H9 (cell line): ENCODE data around the gene PLAC9. TPM values are rescaled to one million over a fixed set of nuclear protein-coding genes. Genes with fewer than 3 reads are reported as not detected.
A peak's percentile ranks its signal among the peaks of the same experiment; 100 is the strongest.

ENCODE experiments used
- DNase-seq: peaks from one replicate; pipeline ENCODE4 v3.0.0-alpha.2; 2017
- H2AFZ ChIP-seq: one replicate; pipeline ENCODE4 v1.6.1; 2013; ENCODE audit warnings: mild to moderate bottlenecking, low read length, control low read depth, moderate library complexity
- H2AK5ac ChIP-seq: 2 replicates; pipeline ENCODE4 v1.6.1; 2013; ENCODE audit warnings: low read length, control low read depth, mixed read lengths; ENCODE audit not compliant: insufficient read length
- H2BK120ac ChIP-seq: one replicate; pipeline ENCODE4 v1.6.1; 2013; ENCODE audit warnings: low read depth, mild to moderate bottlenecking, low read length, control low read depth, inconsistent platforms; ENCODE audit not compliant: poor library complexity, severe bottlenecking
- H2BK12ac ChIP-seq: 2 replicates; pipeline ENCODE4 v1.6.1; 2013; ENCODE audit warnings: low read length, control low read depth, mixed read lengths, low read depth; ENCODE audit not compliant: insufficient read length
- H2BK15ac ChIP-seq: 2 replicates; pipeline ENCODE4 v1.6.1; 2013; ENCODE audit warnings: low read depth, low read length, control low read depth
- H2BK20ac ChIP-seq: one replicate; pipeline ENCODE4 v1.6.1; 2013; ENCODE audit warnings: low read depth, mild to moderate bottlenecking, low read length, control low read depth, inconsistent platforms; ENCODE audit not compliant: poor library complexity, severe bottlenecking
- H2BK5ac ChIP-seq: 2 replicates; pipeline ENCODE4 v1.6.1; 2013; ENCODE audit warnings: low read length, control low read depth, mixed read lengths; ENCODE audit not compliant: insufficient read length
- H3K14ac ChIP-seq: 2 replicates; pipeline ENCODE4 v1.6.1; 2013; ENCODE audit warnings: low read length, control low read depth; ENCODE audit not compliant: insufficient read depth
- H3K18ac ChIP-seq: 2 replicates; pipeline ENCODE4 v1.6.1; 2013; ENCODE audit warnings: low read depth, mild to moderate bottlenecking, mixed read lengths, low read length, control low read depth; ENCODE audit not compliant: insufficient read length
- H3K23ac ChIP-seq: 2 replicates; pipeline ENCODE4 v1.6.1; 2013; ENCODE audit warnings: low read length, control low read depth, mixed read lengths, low read depth; ENCODE audit not compliant: insufficient read length
- H3K23me2 ChIP-seq: 2 replicates; pipeline ENCODE4 v1.6.1; 2013; ENCODE audit warnings: low read depth, mild to moderate bottlenecking, mixed read lengths, low read length, control low read depth; ENCODE audit not compliant: insufficient read length, poor library complexity, severe bottlenecking
- H3K27ac ChIP-seq: 2 replicates; pipeline ENCODE4 v1.5.1; 2013; ENCODE audit warnings: low read length, control low read depth, mixed read lengths, low read depth; ENCODE audit not compliant: insufficient read length
- H3K27me3 ChIP-seq: 2 replicates; pipeline ENCODE4 v1.6.1; 2013; ENCODE audit warnings: low read length, control low read depth, inconsistent platforms; ENCODE audit not compliant: insufficient read depth
- H3K4ac ChIP-seq: 2 replicates; pipeline ENCODE4 v1.6.1; 2013; ENCODE audit warnings: low read depth, mild to moderate bottlenecking, control low read depth, inconsistent platforms, low read length, moderate library complexity
- H3K4me1 ChIP-seq: 2 replicates; pipeline ENCODE4 v1.6.1; 2013; ENCODE audit warnings: low read length, control low read depth, inconsistent platforms; ENCODE audit not compliant: insufficient read depth
- H3K4me2 ChIP-seq: 2 replicates; pipeline ENCODE4 v1.6.1; 2013; ENCODE audit warnings: low read length, control low read depth, mixed read lengths; ENCODE audit not compliant: insufficient read length, insufficient read depth
- H3K56ac ChIP-seq: 2 replicates; pipeline ENCODE4 v1.6.1; 2013; ENCODE audit warnings: low read depth, mild to moderate bottlenecking, mixed read lengths, low read length, control low read depth; ENCODE audit not compliant: insufficient read length
- H3K79me1 ChIP-seq: 2 replicates; pipeline ENCODE4 v1.6.1; 2013; ENCODE audit warnings: low read depth, mild to moderate bottlenecking, moderate library complexity, low read length, control low read depth, inconsistent platforms; ENCODE audit not compliant: insufficient read depth, poor library complexity, severe bottlenecking
- H3K79me2 ChIP-seq: 2 replicates; pipeline ENCODE4 v1.6.1; 2013; ENCODE audit warnings: low read length, control low read depth, inconsistent platforms; ENCODE audit not compliant: insufficient read depth
- H3K9ac ChIP-seq: 2 replicates; pipeline ENCODE4 v1.6.1; 2013; ENCODE audit warnings: low read length, control low read depth, mixed read lengths; ENCODE audit not compliant: insufficient read length; ENCODE audit errors: extremely low read depth
- H3K9me3 ChIP-seq: one replicate; pipeline ENCODE4 v1.6.1; 2013; ENCODE audit warnings: low read depth, low read length, inconsistent platforms; ENCODE audit not compliant: control insufficient read depth
- H3T11ph ChIP-seq: one replicate; pipeline ENCODE4 v1.6.1; 2013; ENCODE audit warnings: mild to moderate bottlenecking, low read length, control low read depth, inconsistent platforms
- H4K20me1 ChIP-seq: one replicate; pipeline ENCODE4 v1.6.1; 2013; ENCODE audit not compliant: control insufficient read depth, insufficient read length, insufficient read depth
- H4K5ac ChIP-seq: 2 replicates; pipeline ENCODE4 v1.6.1; 2013; ENCODE audit warnings: low read depth, mild to moderate bottlenecking, mixed read lengths, low read length, control low read depth; ENCODE audit not compliant: insufficient read length
- H4K8ac ChIP-seq: replicated peaks from 2 replicates; pipeline ENCODE4 v1.6.1; 2013; ENCODE audit warnings: low read length, control low read depth, mixed read lengths, low read depth; ENCODE audit not compliant: insufficient read length
- H4K91ac ChIP-seq: 2 replicates; pipeline ENCODE4 v1.6.1; 2013; ENCODE audit warnings: low read depth, mild to moderate bottlenecking, moderate library complexity, mixed read lengths, low read length, control low read depth; ENCODE audit not compliant: insufficient read length
- H3K27ac Mint-ChIP-seq, 3 experiments: 2 replicates in 2 of 3; 3 replicates in 1 of 3; pipeline ENCODE4 v1.8.0; 2020 to 2021; ENCODE audit warnings: mixed read lengths in 3 of 3, mild to moderate bottlenecking in 1 of 3, moderate library complexity in 1 of 3
- H3K27me3 Mint-ChIP-seq: 2 replicates; pipeline ENCODE4 v1.8.0; 2021; ENCODE audit warnings: low read depth, mild to moderate bottlenecking, moderate library complexity, mixed read lengths
- H3K36me3 Mint-ChIP-seq, 3 experiments: 2 replicates in 2 of 3; 3 replicates in 1 of 3; pipeline ENCODE4 v1.8.0; 2020 to 2021; ENCODE audit warnings: low read depth in 3 of 3, mixed read lengths in 3 of 3; ENCODE audit not compliant: insufficient read depth in 1 of 3
- H3K4me1 Mint-ChIP-seq, 2 experiments: 2 replicates each; pipeline ENCODE4 v1.8.0; 2020; ENCODE audit warnings: mixed read lengths in 2 of 2
- H3K4me3 Mint-ChIP-seq, 2 experiments: 2 replicates in 1 of 2; 3 replicates in 1 of 2; pipeline ENCODE4 v1.8.0; 2020 to 2021; ENCODE audit warnings: mild to moderate bottlenecking in 2 of 2, mixed read lengths in 2 of 2, moderate library complexity in 1 of 2
- H3K9me3 Mint-ChIP-seq, 2 experiments: 2 replicates in 1 of 2; 3 replicates in 1 of 2; pipeline ENCODE4 v1.8.0; 2020; ENCODE audit warnings: mild to moderate bottlenecking in 2 of 2, mixed read lengths in 2 of 2, moderate library complexity in 1 of 2
- WGBS: extraction: QIAGEN DNeasy Blood & Tissue Kit; methylation state at CpG from one replicate; pipeline ENCODE4 v1.1.7; 2013; ENCODE audit warnings: missing lambda C conversion rate, low lambda C conversion rate, mixed read lengths; ENCODE audit not compliant: insufficient read length; ENCODE audit errors: extremely low coverage; 5-methylcytosine and 5-hydroxymethylcytosine counted together
- total RNA-seq: library from RNA; stranded (reverse); gene quantifications from 2 replicates; pipeline ENCODE4 v1.2.1, GENCODE V29; 2021
- TF ChIP-seq, protein P1 (sequence below): fragments of 200-600 bp; sonication (generic); conservative IDR thresholded peaks from 3 replicates; pipeline ENCODE4 v1.8.0; 2021; ENCODE audit warnings: antibody characterized with exemption, mild to moderate bottlenecking

Gene PLAC9
- total RNA-seq, 1 experiment from 2014 or later, result 4.3 TPM

DNA sequence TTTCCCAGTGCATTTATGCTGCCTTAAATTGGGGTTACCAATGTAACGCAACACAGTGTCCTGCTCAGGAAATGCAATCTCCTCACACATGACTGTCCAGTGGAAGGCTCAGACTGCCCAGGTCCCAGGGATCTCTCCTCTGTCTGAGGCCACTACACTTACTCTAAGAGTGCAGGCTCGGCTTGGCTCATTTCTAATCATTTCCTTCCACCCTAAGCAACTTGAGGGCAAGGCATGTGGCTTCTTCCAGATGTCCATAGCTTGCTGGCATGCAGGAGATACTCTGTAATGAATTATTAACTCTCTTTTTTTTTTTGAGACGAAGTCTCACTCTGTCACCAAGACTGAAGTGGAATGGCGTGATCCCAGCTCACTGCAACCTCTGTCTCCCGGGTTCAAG, 23.7 kb downstream of the PLAC9 start:
- Histone ChIP-seq H3K23me2 (no peaks in the 10 kb centered on the region), H3K9ac (no peak overlapping the region), H3K14ac (no peak overlapping the region), H2BK120ac (no peak overlapping the region), H3K27me3 (no peaks in the 10 kb centered on the region; the same call in 1 of the 2 replicates), H3K9me3 (no peaks in the 10 kb centered on the region), H4K8ac (no peak overlapping the region), H4K91ac (no peak overlapping the region), H3K4me2 (no peak overlapping the region), H3K23ac (no peak overlapping the region), H3T11ph (no peak overlapping the region), H4K20me1 (no peaks in the 10 kb centered on the region), H2BK5ac (no peak overlapping the region), H2BK15ac (no peak overlapping the region), H4K5ac (no peak overlapping the region), H3K79me1 (no peaks in the 10 kb centered on the region), H3K56ac (no peak overlapping the region), H3K4me1 (no peaks in the 10 kb centered on the region), H2AK5ac (no peak overlapping the region), H3K79me2 (no peaks in the 10 kb centered on the region), H2AFZ (no peak overlapping the region), H2BK20ac (no peak overlapping the region), H3K27ac (no peak overlapping the region), H3K4ac (no peak overlapping the region), H2BK12ac (no peak overlapping the region), H3K18ac (no peak overlapping the region)
- Mint-ChIP-seq H3K27me3 (no peaks in the 10 kb centered on the region; the same call in 1 of the 2 replicates), H3K36me3 (peaks cover 17 to 50% (median 44%) of the 10 kb centered on the region in 3 experiments; a peak in 6 of 7 replicates), H3K4me3 (no peak overlapping the region), H3K27ac (peak overlapping the region in 2 of 3 experiments; percentile 33 to 37; a peak in 2 of 7 replicates), H3K9me3 (no peaks in the 10 kb centered on the region), H3K4me1 (peaks cover 8 to 14% of the 10 kb centered on the region in 2 experiments)
- no peak for DNase-seq
- no CpG with 5 or more reads among the region's 5 CpGs for WGBS
- TF ChIP-seq, protein P1, sequence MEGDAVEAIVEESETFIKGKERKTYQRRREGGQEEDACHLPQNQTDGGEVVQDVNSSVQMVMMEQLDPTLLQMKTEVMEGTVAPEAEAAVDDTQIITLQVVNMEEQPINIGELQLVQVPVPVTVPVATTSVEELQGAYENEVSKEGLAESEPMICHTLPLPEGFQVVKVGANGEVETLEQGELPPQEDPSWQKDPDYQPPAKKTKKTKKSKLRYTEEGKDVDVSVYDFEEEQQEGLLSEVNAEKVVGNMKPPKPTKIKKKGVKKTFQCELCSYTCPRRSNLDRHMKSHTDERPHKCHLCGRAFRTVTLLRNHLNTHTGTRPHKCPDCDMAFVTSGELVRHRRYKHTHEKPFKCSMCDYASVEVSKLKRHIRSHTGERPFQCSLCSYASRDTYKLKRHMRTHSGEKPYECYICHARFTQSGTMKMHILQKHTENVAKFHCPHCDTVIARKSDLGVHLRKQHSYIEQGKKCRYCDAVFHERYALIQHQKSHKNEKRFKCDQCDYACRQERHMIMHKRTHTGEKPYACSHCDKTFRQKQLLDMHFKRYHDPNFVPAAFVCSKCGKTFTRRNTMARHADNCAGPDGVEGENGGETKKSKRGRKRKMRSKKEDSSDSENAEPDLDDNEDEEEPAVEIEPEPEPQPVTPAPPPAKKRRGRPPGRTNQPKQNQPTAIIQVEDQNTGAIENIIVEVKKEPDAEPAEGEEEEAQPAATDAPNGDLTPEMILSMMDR, result no peak
